Ecto neural progenitor cell (in vitro differentiated cells): Measurements from ENCODE around the gene GLRA3.
"Not testable (repeated sequence)": the region's sequence is repeated elsewhere in the genome, so short reads cannot be mapped to it uniquely, and the experiment has no call there.

Source experiments
- DNase-seq: peaks from one replicate; pipeline ENCODE4 v3.0.0-alpha.2; 2018; ENCODE audit warnings: low spot score

Gene GLRA3

GRCh38 chr4:174654634-174655033, 174.4 kb downstream of the GLRA3 start:
- no peak for DNase-seq

DNA sequence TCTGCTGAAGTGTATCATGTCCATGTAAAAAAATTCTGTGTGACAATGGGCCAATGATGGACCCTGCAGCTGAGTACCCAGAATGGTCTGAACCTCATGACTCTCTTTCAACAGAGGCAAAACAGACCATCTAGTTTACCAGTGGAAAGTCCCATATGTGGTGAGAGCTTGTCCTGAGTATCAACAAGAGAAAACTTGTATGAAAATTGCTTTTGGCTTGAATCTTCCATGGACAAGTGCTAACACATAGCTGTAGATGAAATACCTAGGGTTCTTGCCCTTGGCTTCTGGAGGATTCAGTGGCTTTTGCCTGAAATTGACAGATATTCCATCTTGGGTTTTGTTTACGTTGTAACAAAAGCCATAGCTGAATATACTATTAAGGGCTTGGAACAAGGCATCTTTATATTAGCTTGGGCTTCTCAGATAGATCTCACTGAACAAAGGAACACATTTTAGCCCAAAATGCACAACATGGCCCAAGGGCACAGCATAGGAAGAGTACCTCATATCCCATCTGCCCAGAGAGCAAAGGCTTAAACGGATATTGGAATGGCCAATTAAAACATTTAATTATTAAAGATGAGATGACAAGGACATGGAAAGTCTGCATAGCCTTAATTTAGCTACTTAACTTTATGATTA, 178.2 kb downstream of the GLRA3 start:
- DNase-seq, result no peak

GRCh38 chr4:174648812-174649211, 180.2 kb downstream of the GLRA3 start:
- no peak for DNase-seq

DNA sequence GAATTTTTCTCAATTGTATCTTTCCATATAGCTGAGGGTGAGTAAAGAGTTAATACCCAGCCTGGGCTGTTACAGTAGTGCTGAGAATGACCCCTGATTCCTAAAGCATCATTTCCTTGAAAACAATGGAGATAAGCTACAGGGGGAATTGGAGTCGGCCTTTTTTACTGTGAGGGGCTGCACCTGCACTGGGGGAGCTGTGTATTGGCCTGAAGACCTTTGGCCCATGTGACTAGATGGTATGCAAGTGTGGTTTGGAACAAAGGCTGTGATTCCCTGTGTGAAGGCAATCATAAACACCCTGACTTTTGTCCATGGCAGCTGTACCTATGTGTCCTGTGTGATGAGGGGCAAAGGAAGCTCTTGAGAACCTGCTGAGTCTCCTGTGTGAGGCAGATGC, 182.7 kb downstream of the GLRA3 start:
- DNase-seq, result no peak

GRCh38 chr4:174640146-174640545, 188.9 kb downstream of the GLRA3 start:
- no peak for DNase-seq

- no peak for DNase-seq
These were observed 193.3 kb downstream of the GLRA3 start for GRCh38 chr4:174635732-174636131.

DNA sequence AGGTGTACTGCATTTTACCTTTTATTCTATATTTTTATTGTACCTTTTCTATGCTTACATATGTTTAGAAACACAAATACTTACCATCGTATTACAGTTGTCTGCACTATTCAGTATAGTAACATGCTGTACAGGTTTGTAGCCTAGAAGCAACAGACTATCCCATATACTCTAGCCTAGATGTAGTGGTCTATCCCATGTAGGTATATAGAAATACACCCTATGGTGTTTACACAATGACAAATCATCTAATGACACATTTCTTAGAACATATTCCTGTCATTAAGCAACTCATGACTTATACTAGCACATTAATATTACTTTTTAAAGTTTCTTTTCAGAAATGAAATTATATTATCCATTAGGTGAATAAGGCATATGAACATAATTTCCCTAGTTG, 195.6 kb downstream of the GLRA3 start:
- DNase-seq, result no peak

DNA sequence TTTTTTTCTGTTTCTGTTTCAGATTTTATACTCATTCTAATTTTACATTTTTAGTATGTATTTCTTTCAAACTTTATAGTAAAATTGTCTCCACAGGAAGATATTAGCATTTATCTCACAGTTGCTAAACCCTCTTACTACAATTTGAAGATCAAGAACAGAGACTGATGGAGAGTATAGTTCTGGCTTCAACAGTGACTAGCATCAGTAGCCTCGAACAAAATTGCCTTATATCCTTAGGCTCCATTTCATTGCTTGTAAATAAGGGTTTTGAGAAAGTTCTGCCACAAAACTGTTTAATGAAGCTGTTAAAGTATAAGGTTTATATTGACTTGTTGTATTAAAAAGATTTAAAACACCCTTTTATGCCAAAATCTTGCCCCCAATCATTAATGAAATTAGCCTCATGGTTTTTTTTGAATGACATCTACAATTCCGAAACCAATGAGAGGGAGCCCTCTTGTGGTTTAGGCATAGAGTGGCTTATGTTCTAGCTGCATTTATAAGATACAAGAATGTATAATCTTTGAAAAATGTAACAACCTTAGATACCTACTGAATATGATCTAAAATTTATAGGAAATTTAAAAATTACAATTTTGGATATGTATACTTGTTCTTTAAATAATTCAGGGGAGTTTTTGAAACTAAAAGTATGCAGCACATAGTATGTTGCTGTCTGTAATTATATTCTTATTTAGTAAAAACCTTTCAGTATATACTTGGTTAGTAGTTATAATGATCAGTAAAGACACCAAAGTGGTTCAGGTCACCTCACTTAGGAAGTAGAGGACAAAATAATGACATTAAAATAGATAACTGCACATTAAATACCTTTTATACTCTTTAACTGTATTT, 196.9 kb downstream of the GLRA3 start:
- DNase-seq, result no peak

DNA sequence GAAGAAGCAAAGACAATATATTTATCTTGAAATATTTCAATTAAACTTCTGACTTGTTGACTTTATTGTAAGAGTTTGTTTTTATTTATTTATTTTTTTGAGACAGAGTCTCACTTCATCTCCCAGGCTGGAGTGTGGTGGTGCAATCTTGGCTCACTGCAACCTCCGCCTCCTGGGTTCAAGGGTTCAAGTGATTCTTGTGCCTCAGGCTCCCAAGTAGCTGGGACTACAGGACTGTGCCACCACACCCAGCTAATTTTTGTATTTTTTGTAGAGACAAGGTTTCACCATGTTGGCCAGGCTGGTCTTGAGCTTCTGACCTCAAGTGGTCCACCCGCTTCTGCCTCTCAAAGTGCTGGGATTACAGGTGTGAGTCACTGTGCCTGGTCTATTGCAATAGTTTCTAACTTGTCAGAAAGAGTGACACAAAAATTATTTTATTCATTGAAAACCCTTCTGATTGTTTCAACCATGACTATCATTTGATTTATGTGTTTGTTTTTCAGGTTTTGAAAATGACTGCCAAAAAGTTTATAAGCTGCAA, 199.1 kb downstream of the GLRA3 start:
- DNase-seq, result not testable (repeated sequence)

DNA sequence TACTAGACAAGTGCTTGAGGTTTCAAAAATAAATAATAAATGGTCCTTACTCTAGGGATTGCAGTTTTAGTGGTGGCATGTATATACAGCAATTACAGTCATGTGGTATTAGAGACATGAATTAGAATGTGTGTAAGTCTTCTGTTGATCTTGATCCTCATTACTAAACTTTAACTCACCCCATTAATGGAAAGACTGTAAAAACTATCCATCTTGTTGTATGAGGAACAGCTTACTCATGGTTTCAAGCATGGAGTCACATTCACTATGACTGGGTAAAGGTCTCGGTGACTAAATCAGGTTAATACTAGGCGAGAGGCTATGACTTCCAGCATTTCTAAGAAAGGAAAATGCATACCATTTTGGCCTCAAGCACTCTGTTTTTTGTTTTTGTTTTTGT, 199.8 kb downstream of the GLRA3 start:
- no peak for DNase-seq

GRCh38 chr4:174628191-174628590, 200.9 kb downstream of the GLRA3 start:
- no peak for DNase-seq

GRCh38 chr4:174627473-174627872, 201.6 kb downstream of the GLRA3 start:
- no peak for DNase-seq

- DNase-seq, result no peak
These were observed 202.6 kb downstream of the GLRA3 start for GRCh38 chr4:174626342-174627008.

DNA sequence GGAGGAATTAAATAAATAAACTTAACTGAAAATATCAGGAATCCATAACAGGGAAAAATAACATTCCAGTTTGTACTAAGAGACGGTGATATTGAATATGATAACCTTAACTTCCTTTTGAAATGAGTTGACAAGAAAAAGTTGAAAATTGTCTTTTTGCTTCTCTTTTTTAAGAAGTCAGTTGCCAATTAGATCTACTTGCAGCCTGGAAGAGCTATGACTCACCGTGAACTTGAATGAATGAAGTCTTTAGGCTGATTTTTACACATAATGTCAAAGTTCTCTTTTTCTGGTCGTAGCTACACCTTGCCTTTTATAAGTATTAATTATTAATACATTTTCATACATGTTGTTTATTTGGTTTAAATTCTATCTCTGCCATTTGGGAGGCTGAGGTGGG, 212.4 kb downstream of the GLRA3 start:
- no peak for DNase-seq

DNA sequence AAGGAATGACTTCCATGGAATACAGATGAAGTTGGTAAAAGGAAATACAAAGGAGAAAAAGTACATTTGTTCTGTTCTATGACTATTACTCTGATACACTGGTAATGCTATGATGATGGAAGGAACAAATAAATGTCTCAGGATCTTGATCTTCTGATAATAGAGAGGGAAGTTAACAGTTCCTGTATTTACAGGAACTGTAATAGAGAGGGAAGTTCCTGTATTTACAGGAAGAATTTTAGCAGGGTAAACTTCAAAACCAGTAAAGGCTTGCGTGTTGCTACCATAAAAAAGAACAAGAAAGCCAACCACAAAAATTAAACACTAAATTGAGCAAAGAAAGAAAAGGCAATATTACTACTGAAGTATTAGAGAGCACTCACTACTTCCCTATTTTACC, 215.1 kb downstream of the GLRA3 start:
- no peak for DNase-seq

- DNase-seq, result no peak
These were observed 217.3 kb downstream of the GLRA3 start for GRCh38 chr4:174611792-174612191.

GRCh38 chr4:174607792-174608191, 221.3 kb downstream of the GLRA3 start:
- DNase-seq, result no peak

DNA sequence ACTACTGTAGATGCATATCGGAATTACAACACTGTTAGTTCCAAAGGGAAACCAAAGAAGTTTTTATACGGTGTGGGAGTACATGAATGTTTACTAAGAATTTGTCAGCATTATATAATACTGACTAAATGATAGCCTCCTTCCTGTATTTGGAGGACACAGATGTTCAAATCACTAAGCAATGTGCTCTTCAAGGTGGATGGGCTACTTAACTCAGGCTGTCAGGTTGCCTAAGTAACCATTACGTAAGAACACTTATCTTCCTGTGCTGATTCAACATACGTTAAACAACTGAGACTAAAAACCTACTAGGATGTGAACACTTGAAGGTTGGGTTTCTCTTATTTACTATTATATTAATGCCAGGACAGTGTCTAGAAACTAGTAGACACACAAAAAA, 224.8 kb downstream of the GLRA3 start:
- DNase-seq, result no peak

- DNase-seq, result no peak
These were observed 228.7 kb downstream of the GLRA3 start for GRCh38 chr4:174600391-174600790.

GRCh38 chr4:174598800-174599199, 230.2 kb downstream of the GLRA3 start:
- no peak for DNase-seq

GRCh38 chr4:174596513-174596912, 232.5 kb downstream of the GLRA3 start:
- DNase-seq, result no peak

GRCh38 chr4:174595141-174595929, 233.7 kb downstream of the GLRA3 start:
- DNase-seq, result no peak
